Measurements from ENCODE around the gene PERP. TPM values are rescaled to one million over a fixed set of nuclear protein-coding genes. Genes with fewer than 3 reads are reported as not detected.

The PERP gene
- total and polyA plus RNA-seq, 2 of the 8 experiments (the other 6 are each of a cell fraction or from before 2014, with no cell fraction given) = 21.0 to 26.7 TPM

GRCh38 chr6:138082232-138082631, 25.0 kb downstream of the PERP start:
- H3K14ac ChIP-seq (ENCODE audit: insufficient read length) = no peak overlapping the region
- H3K23ac ChIP-seq (ENCODE audit: insufficient read length) = no peak overlapping the region
- no peak overlapping the region for H2AFZ ChIP-seq (ENCODE audit: low read length)
- H4K91ac ChIP-seq (replicated peaks; ENCODE audit: insufficient read length, low read length) = no peak overlapping the region
- H4K8ac ChIP-seq (ENCODE audit: extremely low read depth, insufficient read depth, low read length) = no peak overlapping the region
- no peak overlapping the region for H3K4ac ChIP-seq (replicated peaks; ENCODE audit: insufficient read length, low read depth, low read length)
- no peak overlapping the region for H2AK5ac ChIP-seq (ENCODE audit: low read depth, low read length)
- ChIA-PET POLR2A (ENCODE audit: partially characterized antibody) (no interaction called here), CTCF (ENCODE audit: partially characterized antibody) (interaction anchor here (1.2 to 6.9 kb wide), 6 partner anchors 11 to 82 kb away, joined by 3 to 45 read pairs (median 6); partner anchors contain the start of gene PERP)
- peaks cover under 1 to 4% (median 3%) of the 10 kb centered on the region in 4 experiments; a peak in 5 of 7 replicates for H3K4me1 ChIP-seq (replicated peaks in 1 of 4; ENCODE audit: control insufficient read depth in 3 of 4, insufficient read depth in 4 of 4, low read length in 3 of 4)
- H3K79me1 ChIP-seq (ENCODE audit: low read depth, low read length) = no peaks in the 10 kb centered on the region
- no peaks in the 10 kb centered on the region for H3K9me3 ChIP-seq (ENCODE audit: insufficient read depth in 2 of 2, low read depth in 1 of 2, low read length in 1 of 2)
- H4K20me1 ChIP-seq (replicated peaks in 1 of 2; ENCODE audit: control insufficient read depth in 1 of 2, insufficient read depth in 2 of 2, low read length in 2 of 2) = no peaks in the 10 kb centered on the region
- no peak overlapping the region for H2BK5ac ChIP-seq (ENCODE audit: low read depth, low read length)
- 90% methylated on average over 9 of the region's 12 CpGs; no CpG with 5 or more reads in 1 of the 2 experiments for WGBS, 2 experiments (ENCODE audit: extremely low coverage in 1 of 2, insufficient coverage in 1 of 2, insufficient read length in 1 of 2, insufficient replicate concordance in 2 of 2, low coverage in 1 of 2, low lambda C conversion rate in 2 of 2, missing lambda C conversion rate in 1 of 2)
- H2BK12ac ChIP-seq (ENCODE audit: low read depth, low read length) = no peak overlapping the region
- no peak for DNase-seq (ENCODE audit: low read depth in 1 of 2, low spot score in 2 of 2)
- H3K56ac ChIP-seq (replicated peaks; ENCODE audit: insufficient read length, low read depth, low read length) = no peak overlapping the region
- H4K5ac ChIP-seq (ENCODE audit: insufficient read length, low read depth, low read length) = no peak overlapping the region
- H3K79me2 ChIP-seq (ENCODE audit: control insufficient read depth in 1 of 2, insufficient read depth in 2 of 2, low read length in 2 of 2) = no peaks in the 10 kb centered on the region
- no peak overlapping the region for H3K27ac ChIP-seq (ENCODE audit: low read depth, low read length)
- no peak overlapping the region for H3K18ac ChIP-seq (ENCODE audit: extremely low read depth, low read length)
- H3K4me2 ChIP-seq (ENCODE audit: insufficient read depth in 1 of 2, low read depth in 2 of 2, low read length in 2 of 2) = no peak overlapping the region
- no peak overlapping the region for H3K4me3 ChIP-seq (ENCODE audit: extremely low read depth in 1 of 4, insufficient read depth in 2 of 4, low read depth in 3 of 4, low read length in 4 of 4)
- no peak overlapping the region for H2BK120ac ChIP-seq (replicated peaks; ENCODE audit: low read depth, low read length)
- no peak overlapping the region for H2BK20ac ChIP-seq (ENCODE audit: low read length)
- H2BK15ac ChIP-seq (ENCODE audit: low read length) = no peak overlapping the region
- FAIRE-seq = no peak
- 0 out of 2 replicates have a peak, but pooled peaks cover 1% of the 10 kb centered on the region for H3K23me2 ChIP-seq (ENCODE audit: low read depth, low read length)
- no peaks in the 10 kb centered on the region for H3K36me3 ChIP-seq (ENCODE audit: control insufficient read depth in 2 of 4, insufficient read depth in 4 of 4, low read length in 3 of 4)
- H3K27me3 ChIP-seq (replicated peaks in 1 of 4; ENCODE audit: control insufficient read depth in 3 of 4, extremely low read depth in 1 of 4, insufficient read depth in 3 of 4, low read length in 3 of 4) = no peaks in the 10 kb centered on the region; a peak in 1 of 7 replicates
- no peak overlapping the region for H3K9ac ChIP-seq (replicated peaks in 1 of 4; ENCODE audit: extremely low read depth in 1 of 4, low read depth in 3 of 4, low read length in 3 of 4)
- TF ChIP-seq TAF1 (IDR thresholded peaks at IDR 0.05; ENCODE audit: low read depth, low read length) (no peak), SIRT6 (IDR thresholded peaks at IDR 0.05; ENCODE audit: low read length) (no peak), SIX5 (IDR thresholded peaks at IDR 0.05; ENCODE audit: low read depth, low read length) (no peak), BRCA1 (IDR thresholded peaks at IDR 0.05; ENCODE audit: low read depth, low read length) (no peak), ZNF274 (IDR thresholded peaks at IDR 0.05; ENCODE audit: borderline replicate concordance, extremely low read depth, low read length) (no peak), SRF (IDR thresholded peaks at IDR 0.05; ENCODE audit: low read depth, low read length) (no peak), PHF8 (conservative IDR thresholded peaks at IDR 0.05; ENCODE audit: low read depth, low read length) (no peak), KDM5A (IDR thresholded peaks at IDR 0.05; ENCODE audit: low read length) (no peak), TAF7 (optimal IDR thresholded peaks at IDR 0.05; ENCODE audit: borderline replicate concordance, low read depth, low read length) (no peak), EZH2 (IDR thresholded peaks at IDR 0.05; ENCODE audit: low read depth, low read length, severe bottlenecking) (no peak), JUND (IDR thresholded peaks at IDR 0.05; ENCODE audit: low read length) (no peak), NANOG (IDR thresholded peaks at IDR 0.05; ENCODE audit: insufficient read depth, low read depth, low read length, poor library complexity, severe bottlenecking) (no peak), ASH2L (IDR thresholded peaks at IDR 0.05; ENCODE audit: low read length) (no peak), SUZ12 (IDR thresholded peaks at IDR 0.05; ENCODE audit: low read length) (no peak)
